Measurements from ENCODE around the gene PTPN21. TPM values are rescaled to one million over a fixed set of nuclear protein-coding genes. Genes with fewer than 3 reads are reported as not detected.

Gene PTPN21
- total RNA-seq, 2 experiments from 2014 or later: 0.08 TPM; not detected in 1

- H3K27ac Mint-ChIP-seq: no peak overlapping the region
- no peaks in the 10 kb centered on the region for H3K27me3 Mint-ChIP-seq (ENCODE audit: low read depth)
- no peak for DNase-seq
- H3K9me3 Mint-ChIP-seq (ENCODE audit: insufficient read depth): no peaks in the 10 kb centered on the region
- H3K4me3 Mint-ChIP-seq: no peak overlapping the region
- ChIA-PET CTCF (no interaction called here), POLR2A (no interaction called here)
- no peaks in the 10 kb centered on the region for H3K4me1 Mint-ChIP-seq (ENCODE audit: low read depth)
- ATAC-seq: no peak
- H3K36me3 Mint-ChIP-seq (ENCODE audit: low read depth): no peaks in the 10 kb centered on the region
These were observed 123.8 kb downstream of the PTPN21 start for GRCh38 chr14:88430976-88431375.

- ChIA-PET POLR2A (no interaction called here), CTCF (no interaction called here)
- no peaks in the 10 kb centered on the region for H3K36me3 Mint-ChIP-seq (ENCODE audit: low read depth)
- H3K4me3 Mint-ChIP-seq: no peak overlapping the region
- H3K4me1 Mint-ChIP-seq (ENCODE audit: low read depth): no peaks in the 10 kb centered on the region
- H3K9me3 Mint-ChIP-seq (ENCODE audit: insufficient read depth): no peaks in the 10 kb centered on the region
- no peak for ATAC-seq
- no peak overlapping the region for H3K27ac Mint-ChIP-seq
- no peak for DNase-seq
- H3K27me3 Mint-ChIP-seq (ENCODE audit: low read depth): no peaks in the 10 kb centered on the region
These were observed 128.5 kb downstream of the PTPN21 start for GRCh38 chr14:88426271-88426670.

- ChIA-PET CTCF (no interaction called here), POLR2A (no interaction called here)
- no peak for DNase-seq
- Mint-ChIP-seq H3K36me3 (ENCODE audit: low read depth) (no peaks in the 10 kb centered on the region), H3K27ac (no peak overlapping the region), H3K27me3 (ENCODE audit: low read depth) (no peaks in the 10 kb centered on the region), H3K9me3 (ENCODE audit: insufficient read depth) (no peaks in the 10 kb centered on the region), H3K4me1 (ENCODE audit: low read depth) (no peaks in the 10 kb centered on the region), H3K4me3 (no peak overlapping the region)
- ATAC-seq: no peak
These were observed 130.2 kb downstream of the PTPN21 start for GRCh38 chr14:88424573-88424972.

GRCh38 chr14:88422919-88423650 lies 131.7 kb downstream of the PTPN21 start:
- H3K27ac Mint-ChIP-seq: no peak overlapping the region
- ChIA-PET POLR2A (no interaction called here), CTCF (no interaction called here)
- no peak for DNase-seq
- H3K4me3 Mint-ChIP-seq: no peak overlapping the region
- H3K9me3 Mint-ChIP-seq (ENCODE audit: insufficient read depth): no peaks in the 10 kb centered on the region
- ATAC-seq: no peak
- peaks cover 2% of the 10 kb centered on the region for H3K36me3 Mint-ChIP-seq (ENCODE audit: low read depth)
- no peaks in the 10 kb centered on the region for H3K27me3 Mint-ChIP-seq (ENCODE audit: low read depth)
- H3K4me1 Mint-ChIP-seq (ENCODE audit: low read depth): no peaks in the 10 kb centered on the region

GRCh38 chr14:88422047-88422446 lies 132.8 kb downstream of the PTPN21 start:
- CTCF ChIA-PET: no interaction called here
- no peak for ATAC-seq

GRCh38 chr14:88421286-88421685 lies 133.5 kb downstream of the PTPN21 start:
- H3K4me3 Mint-ChIP-seq: no peak overlapping the region
- ChIA-PET CTCF (no interaction called here), POLR2A (no interaction called here)
- H3K27me3 Mint-ChIP-seq (ENCODE audit: low read depth): no peaks in the 10 kb centered on the region
- ATAC-seq: no peak
- DNase-seq: no peak
- H3K27ac Mint-ChIP-seq: no peak overlapping the region
- no peaks in the 10 kb centered on the region for H3K9me3 Mint-ChIP-seq (ENCODE audit: insufficient read depth)
- H3K4me1 Mint-ChIP-seq (ENCODE audit: low read depth): no peaks in the 10 kb centered on the region
- H3K36me3 Mint-ChIP-seq (ENCODE audit: low read depth): peaks cover 8% of the 10 kb centered on the region

More at GRCh38 chr14:88422047-88422446, 132.8 kb downstream of the PTPN21 start:
- Mint-ChIP-seq H3K4me1 (ENCODE audit: low read depth) (no peaks in the 10 kb centered on the region), H3K9me3 (ENCODE audit: insufficient read depth) (no peaks in the 10 kb centered on the region), H3K27me3 (ENCODE audit: low read depth) (no peaks in the 10 kb centered on the region), H3K27ac (no peak overlapping the region), H3K4me3 (no peak overlapping the region), H3K36me3 (ENCODE audit: low read depth) (peaks cover 8% of the 10 kb centered on the region)
- POLR2A ChIA-PET: no interaction called here
- no peak for DNase-seq

- Mint-ChIP-seq H3K4me3 (no peak overlapping the region), H3K27me3 (ENCODE audit: low read depth) (no peaks in the 10 kb centered on the region), H3K9me3 (ENCODE audit: insufficient read depth) (peaks cover 5% of the 10 kb centered on the region), H3K27ac (no peak overlapping the region), H3K36me3 (ENCODE audit: low read depth) (peaks cover 12% of the 10 kb centered on the region), H3K4me1 (ENCODE audit: low read depth) (no peaks in the 10 kb centered on the region)
- ATAC-seq (no peak), DNase-seq (no peak)
- CTCF ChIA-PET: no interaction called here
- POLR2A ChIA-PET: no interaction called here
These were observed 134.6 kb downstream of the PTPN21 start for GRCh38 chr14:88420187-88420586.

GRCh38 chr14:88417594-88417993 lies 137.2 kb downstream of the PTPN21 start:
- CTCF ChIA-PET: no interaction called here
- DNase-seq: no peak
- Mint-ChIP-seq H3K27me3 (ENCODE audit: low read depth) (no peaks in the 10 kb centered on the region), H3K4me1 (ENCODE audit: low read depth) (no peaks in the 10 kb centered on the region), H3K27ac (no peak overlapping the region), H3K9me3 (ENCODE audit: insufficient read depth) (peaks cover 16% of the 10 kb centered on the region), H3K4me3 (no peak overlapping the region), H3K36me3 (ENCODE audit: low read depth) (peaks cover 14% of the 10 kb centered on the region)
- ATAC-seq: no peak
- POLR2A ChIA-PET: no interaction called here

Other genes with a start within 250 kb of the PTPN21 start
- not detected for gene KCNK10, start 231.7 kb downstream of the PTPN21 start, total RNA-seq
- 1 to 10 TPM; 3.3 to 4.3 TPM for gene SPATA7, start 169.3 kb downstream of the PTPN21 start, total RNA-seq
- gene ZC3H14, start 8.0 kb upstream of the PTPN21 start, total RNA-seq: 10 to 100 TPM; 39.6 to 42.4 TPM
- gene EML5, start 237.9 kb upstream of the PTPN21 start, total RNA-seq: 1 to 10 TPM; 1.7 to 2.1 TPM

All from activated CD8-positive, alpha-beta T cell treated with anti-CD3 and anti-CD28 coated beads, Interleukin-2, amount 10 ng/mL, durations not matched to agents 7 days and 5 days (primary cell).